Measurements from ENCODE around the gene ELL2. TPM values are rescaled to one million over a fixed set of nuclear protein-coding genes. Genes with fewer than 3 reads are reported as not detected.

The ELL2 gene
- total and polyA plus RNA-seq, 7 donors = 16.2 to 59.8 (median 36.9) TPM

GRCh38 chr5:95942414-95942813, 19.2 kb downstream of the ELL2 start:
- Histone ChIP-seq H3K4me1 (peaks cover 29% of the 10 kb centered on the region), H3K27me3 (ENCODE audit: insufficient read depth in 3 of 3, low read length in 2 of 3) (no peaks in the 10 kb centered on the region), H3K36me3 (ENCODE audit: insufficient read depth in 1 of 2, low read depth in 1 of 2) (peaks cover 5 to 12% of the 10 kb centered on the region in 2 donors), H3K4me3 (no peak overlapping the region), H3K9me3 (no peaks in the 10 kb centered on the region), H3K27ac (no peak overlapping the region)
- 95 to 98% (median 97%) methylated on average over 2 of the region's 2 CpGs for WGBS, 3 donors
- DNase-seq (no peak), ATAC-seq (no peak)
- intact Hi-C loops (cut with DNase I) = no loop called here
- TF ChIP-seq, protein P1, sequence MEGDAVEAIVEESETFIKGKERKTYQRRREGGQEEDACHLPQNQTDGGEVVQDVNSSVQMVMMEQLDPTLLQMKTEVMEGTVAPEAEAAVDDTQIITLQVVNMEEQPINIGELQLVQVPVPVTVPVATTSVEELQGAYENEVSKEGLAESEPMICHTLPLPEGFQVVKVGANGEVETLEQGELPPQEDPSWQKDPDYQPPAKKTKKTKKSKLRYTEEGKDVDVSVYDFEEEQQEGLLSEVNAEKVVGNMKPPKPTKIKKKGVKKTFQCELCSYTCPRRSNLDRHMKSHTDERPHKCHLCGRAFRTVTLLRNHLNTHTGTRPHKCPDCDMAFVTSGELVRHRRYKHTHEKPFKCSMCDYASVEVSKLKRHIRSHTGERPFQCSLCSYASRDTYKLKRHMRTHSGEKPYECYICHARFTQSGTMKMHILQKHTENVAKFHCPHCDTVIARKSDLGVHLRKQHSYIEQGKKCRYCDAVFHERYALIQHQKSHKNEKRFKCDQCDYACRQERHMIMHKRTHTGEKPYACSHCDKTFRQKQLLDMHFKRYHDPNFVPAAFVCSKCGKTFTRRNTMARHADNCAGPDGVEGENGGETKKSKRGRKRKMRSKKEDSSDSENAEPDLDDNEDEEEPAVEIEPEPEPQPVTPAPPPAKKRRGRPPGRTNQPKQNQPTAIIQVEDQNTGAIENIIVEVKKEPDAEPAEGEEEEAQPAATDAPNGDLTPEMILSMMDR (IDR thresholded peaks at IDR 0.05) = no peak

- Histone ChIP-seq H3K27me3 (ENCODE audit: insufficient read depth in 3 of 3, low read length in 2 of 3) (no peaks in the 10 kb centered on the region), H3K27ac (no peak overlapping the region), H3K4me1 (peaks cover 29% of the 10 kb centered on the region), H3K4me3 (no peak overlapping the region), H3K36me3 (ENCODE audit: insufficient read depth in 1 of 2, low read depth in 1 of 2) (peaks cover 5 to 16% of the 10 kb centered on the region in 2 donors), H3K9me3 (no peaks in the 10 kb centered on the region)
- no peak for ATAC-seq
- DNase-seq = no peak
- TF ChIP-seq, protein P1 (IDR thresholded peaks at IDR 0.05) = no peak
- intact Hi-C loops (cut with DNase I) = no loop called here
These were observed 19.9 kb downstream of the ELL2 start for GRCh38 chr5:95941756-95942155.

DNA sequence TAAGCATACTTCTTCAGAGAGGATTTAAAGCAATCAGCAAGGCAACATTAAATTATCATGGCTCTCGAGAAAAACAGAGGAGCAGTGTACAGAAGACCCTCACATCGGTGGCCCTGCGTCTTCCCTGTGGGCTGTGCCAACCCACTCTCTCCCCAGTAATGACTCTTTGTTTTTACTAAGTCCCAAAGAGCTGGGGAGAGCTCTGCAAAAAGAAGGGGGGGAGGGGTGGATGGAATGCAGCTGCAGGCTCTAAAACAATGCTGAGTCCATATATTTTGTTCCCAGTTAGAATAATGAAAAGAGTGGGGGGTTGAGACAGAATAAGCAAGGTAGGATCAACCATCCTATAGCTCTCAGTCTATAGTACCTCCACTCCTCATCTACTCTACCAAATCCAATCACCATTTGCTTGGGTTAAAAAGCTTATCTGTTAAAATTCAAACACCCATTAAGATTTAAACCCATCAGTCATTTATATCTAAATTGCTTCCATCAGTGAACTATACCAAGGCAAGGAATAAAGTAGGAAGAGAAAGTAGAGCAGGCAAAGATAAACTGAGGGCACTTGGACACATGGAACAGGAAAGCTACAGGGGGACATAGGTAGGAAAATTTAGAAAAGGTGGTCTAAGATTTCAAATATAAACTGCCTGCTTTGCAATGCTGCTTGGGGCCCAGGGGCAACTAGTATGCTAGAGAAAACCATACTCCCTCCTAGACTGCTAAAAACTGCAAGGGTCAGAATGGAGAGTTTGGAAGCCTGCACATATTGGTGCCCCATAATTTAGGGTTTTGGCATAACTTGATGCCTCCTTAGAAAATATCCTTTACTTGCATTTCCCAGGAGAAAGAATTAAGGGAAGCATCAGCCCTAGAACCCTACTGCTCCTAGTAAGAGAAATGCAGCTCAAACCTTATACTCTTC, 20.6 kb downstream of the ELL2 start:
- Histone ChIP-seq H3K9me3 (no peaks in the 10 kb centered on the region), H3K36me3 (ENCODE audit: insufficient read depth in 1 of 2, low read depth in 1 of 2) (peaks cover 5 to 16% of the 10 kb centered on the region in 2 donors), H3K27me3 (ENCODE audit: insufficient read depth in 3 of 3, low read length in 2 of 3) (no peaks in the 10 kb centered on the region), H3K4me1 (peaks cover 23% of the 10 kb centered on the region), H3K4me3 (no peak overlapping the region), H3K27ac (no peak overlapping the region)
- no peak for DNase-seq
- TF ChIP-seq, protein P1 (IDR thresholded peaks at IDR 0.05) = no peak
- 52 to 58% (median 55%) methylated on average over 3 of the region's 3 CpGs for WGBS, 3 donors
- ATAC-seq = no peak
- intact Hi-C loops (cut with DNase I) = no loop called here

- DNase-seq (no peak), ATAC-seq (no peak)
- Histone ChIP-seq H3K27me3 (ENCODE audit: insufficient read depth in 3 of 3, low read length in 2 of 3) (no peaks in the 10 kb centered on the region), H3K36me3 (ENCODE audit: insufficient read depth in 1 of 2, low read depth in 1 of 2) (peaks cover 5 to 16% of the 10 kb centered on the region in 2 donors), H3K9me3 (no peaks in the 10 kb centered on the region), H3K4me1 (peaks cover 24% of the 10 kb centered on the region), H3K27ac (no peak overlapping the region), H3K4me3 (no peak overlapping the region)
- 80 to 93% (median 84%) methylated on average over 1 of the region's 1 CpG for WGBS, 3 donors
- intact Hi-C loops (cut with DNase I) = no loop called here
- TF ChIP-seq, protein P1 (IDR thresholded peaks at IDR 0.05) = no peak
These were observed 22.2 kb downstream of the ELL2 start for GRCh38 chr5:95939465-95939864.

Measured in psoas muscle (tissue), 8 donors.